Measurements from ENCODE around the gene SIL1.
"Not testable (repeated sequence)": the region's sequence is repeated elsewhere in the genome, so short reads cannot be mapped to it uniquely, and the experiment has no call there.

The SIL1 gene

DNA sequence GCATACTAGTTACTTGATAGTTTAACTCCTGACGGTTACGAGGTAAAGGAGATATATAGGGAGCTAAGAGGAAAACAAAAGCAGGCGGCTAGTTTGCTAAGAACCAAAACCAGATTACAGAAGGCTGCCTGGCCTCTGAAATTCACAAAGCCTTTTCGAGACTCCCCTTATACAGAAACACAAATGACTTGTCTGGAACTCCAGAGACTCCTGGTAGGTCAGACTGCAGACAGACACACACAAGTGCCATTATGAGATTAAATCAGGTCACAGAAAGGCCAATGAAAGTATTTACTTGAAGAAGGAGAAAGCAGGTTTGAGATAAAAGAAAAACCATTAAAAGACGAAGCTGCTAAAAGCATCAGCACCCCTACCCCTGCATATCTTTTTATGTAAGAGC, 180.5 kb downstream of the SIL1 start:
- no peak for DNase-seq

GRCh38 chr5:139016186-139016585, 182.0 kb downstream of the SIL1 start:
- no peak for DNase-seq

DNA sequence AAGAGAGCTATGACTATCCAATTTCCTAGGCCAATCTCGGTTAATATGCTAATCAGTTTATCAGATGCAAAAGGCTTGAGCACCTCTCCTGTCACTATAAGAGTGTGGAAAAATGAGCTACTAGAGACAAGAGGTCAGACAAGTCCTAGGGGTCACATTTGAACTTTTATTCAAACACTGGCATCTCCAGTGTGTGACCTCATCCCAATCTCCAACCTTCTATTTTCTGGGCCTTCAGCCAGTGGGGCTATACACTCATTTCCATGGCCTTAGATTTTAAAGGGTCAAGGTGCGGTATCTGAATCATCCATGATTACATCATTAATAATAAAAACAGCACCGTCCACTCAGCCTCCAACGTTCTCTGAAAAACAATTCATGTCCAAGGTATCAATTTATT, 183.4 kb downstream of the SIL1 start:
- DNase-seq = no peak

- DNase-seq = no peak
Measured at GRCh38 chr5:139012176-139012575, 186.0 kb downstream of the SIL1 start.

DNA sequence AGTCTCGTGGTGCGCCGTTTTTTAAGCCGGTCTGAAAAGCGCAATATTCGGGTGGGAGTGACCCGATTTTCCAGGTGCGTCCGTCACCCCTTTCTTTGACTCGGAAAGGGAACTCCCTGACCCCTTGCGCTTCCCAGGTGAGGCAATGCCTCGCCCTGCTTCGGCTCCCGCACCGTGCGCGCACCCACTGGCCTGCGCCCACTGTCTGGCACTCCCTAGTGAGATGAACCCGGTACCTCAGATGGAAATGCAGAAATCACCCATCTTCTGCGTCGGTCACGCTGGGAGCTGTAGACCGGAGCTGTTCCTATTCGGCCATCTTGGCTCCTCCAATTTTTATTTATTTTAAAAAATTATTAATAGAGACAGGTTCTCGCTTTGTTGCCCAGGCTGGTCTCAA, 187.0 kb downstream of the SIL1 start:
- DNase-seq = not testable (repeated sequence)

DNA sequence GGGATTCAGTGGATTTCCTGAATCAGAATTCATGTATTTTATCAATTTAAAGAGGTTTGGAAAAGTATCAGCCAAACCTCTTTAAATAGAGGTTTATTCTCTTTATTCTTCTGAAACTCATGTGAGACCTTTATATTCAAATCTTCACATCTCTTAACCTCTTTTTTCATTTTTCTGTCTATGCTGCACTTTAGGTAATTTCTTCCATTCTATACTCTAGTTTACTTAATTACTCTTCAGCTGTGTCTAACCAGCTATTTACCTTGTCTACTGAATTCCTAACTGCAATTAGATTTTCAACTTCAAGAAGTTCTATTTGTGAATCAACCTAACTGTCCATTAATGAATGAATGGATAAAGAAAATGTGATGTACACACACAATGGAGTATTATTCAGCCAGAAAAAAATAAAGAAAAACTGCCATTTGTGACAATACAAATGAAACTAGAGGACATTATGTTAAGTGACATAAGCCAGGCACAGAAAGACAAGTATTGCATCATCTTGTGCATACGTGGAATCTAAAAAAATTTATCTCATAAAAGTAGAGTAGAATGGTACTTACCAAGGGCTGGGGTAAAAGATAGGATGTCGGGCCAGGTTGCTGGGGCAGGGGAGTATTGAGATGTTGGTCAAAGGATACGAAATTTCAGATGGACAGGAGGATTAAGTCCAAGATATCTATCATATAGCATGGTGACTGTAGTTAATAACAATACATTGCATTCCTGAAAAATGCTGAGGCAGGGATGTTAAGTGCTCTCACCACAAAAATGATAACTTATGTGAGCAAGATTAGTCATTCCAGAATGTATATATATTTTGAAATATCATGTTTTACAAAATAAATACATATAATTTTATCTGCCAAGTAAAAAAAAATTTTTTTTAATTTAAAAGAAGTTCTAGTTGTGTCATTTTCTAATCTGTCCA, 193.5 kb downstream of the SIL1 start:
- no peak for DNase-seq

- no peak for DNase-seq
Measured at GRCh38 chr5:138999674-139000073, 198.5 kb downstream of the SIL1 start.

GRCh38 chr5:138998521-138998920, 199.6 kb downstream of the SIL1 start:
- DNase-seq = no peak

DNA sequence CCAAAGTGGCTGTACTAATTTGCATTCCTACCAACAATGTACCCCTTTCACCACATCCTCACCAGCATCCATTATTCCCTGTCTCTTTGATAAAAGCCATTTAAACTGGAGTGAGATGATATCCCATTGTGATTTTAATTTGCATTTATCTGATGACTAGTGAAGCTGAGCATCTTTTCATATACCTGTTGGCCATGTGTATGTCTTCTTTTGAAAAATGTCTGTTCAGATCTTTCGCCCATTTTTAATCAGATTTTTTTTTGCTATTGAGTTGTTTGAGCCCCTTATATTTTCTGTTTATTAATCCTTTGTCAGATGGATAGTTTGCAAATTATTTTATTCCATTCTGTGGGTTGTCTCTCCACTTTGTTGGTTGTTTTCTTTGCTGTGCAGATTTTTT, 202.0 kb downstream of the SIL1 start:
- DNase-seq = no peak

GRCh38 chr5:138990986-138991590, 207.1 kb downstream of the SIL1 start:
- DNase-seq = no peak

DNA sequence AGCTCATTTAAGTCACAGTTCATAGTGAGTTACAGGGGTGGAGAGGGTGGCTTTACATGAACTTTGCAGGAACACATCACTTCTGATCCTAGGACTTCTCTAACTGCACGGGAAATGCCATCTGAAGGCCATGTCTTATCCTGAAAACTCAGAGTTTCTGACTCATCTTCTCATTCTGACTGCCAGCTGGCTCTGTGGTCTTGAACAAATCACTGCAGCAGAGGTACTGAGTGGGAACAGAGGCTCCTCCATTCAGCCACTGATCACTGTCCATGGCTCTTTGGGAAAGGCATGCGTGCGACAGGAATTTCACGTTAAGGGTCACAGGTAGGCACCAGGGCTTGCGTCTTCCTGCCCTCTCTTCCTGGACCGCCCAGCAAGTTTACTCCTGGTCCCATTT, 208.4 kb downstream of the SIL1 start:
- no peak for DNase-seq

DNA sequence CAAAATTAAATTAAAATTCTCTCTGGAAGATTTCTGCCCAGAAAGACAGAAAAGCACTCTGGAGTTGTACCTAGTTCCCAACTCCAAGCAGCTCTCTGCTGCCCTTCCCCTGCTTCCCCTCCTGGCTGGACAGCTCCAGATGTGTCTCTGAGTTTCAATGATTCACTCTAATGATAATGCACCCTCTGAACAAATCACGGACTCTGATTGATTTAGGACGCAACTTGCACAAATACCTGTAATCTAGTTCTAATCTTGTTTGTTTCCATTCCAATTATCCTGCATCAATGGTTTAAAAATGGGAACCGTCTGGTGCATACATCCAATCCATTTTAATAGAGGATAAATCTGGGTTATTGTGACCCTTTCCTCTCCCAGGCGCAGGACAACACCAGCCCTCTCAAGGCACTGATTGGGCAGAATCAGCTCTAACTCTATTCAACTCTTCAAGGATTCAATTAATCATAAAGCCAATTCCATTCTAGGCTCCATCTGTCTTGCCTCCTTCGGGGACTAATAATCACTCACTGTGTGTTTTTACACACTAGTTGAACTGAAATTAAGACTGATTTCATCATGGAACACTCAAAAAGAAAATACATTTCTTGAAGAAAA, 211.9 kb downstream of the SIL1 start:
- DNase-seq = no peak

- no peak for DNase-seq
Measured at GRCh38 chr5:138985683-138986082, 212.5 kb downstream of the SIL1 start.

DNA sequence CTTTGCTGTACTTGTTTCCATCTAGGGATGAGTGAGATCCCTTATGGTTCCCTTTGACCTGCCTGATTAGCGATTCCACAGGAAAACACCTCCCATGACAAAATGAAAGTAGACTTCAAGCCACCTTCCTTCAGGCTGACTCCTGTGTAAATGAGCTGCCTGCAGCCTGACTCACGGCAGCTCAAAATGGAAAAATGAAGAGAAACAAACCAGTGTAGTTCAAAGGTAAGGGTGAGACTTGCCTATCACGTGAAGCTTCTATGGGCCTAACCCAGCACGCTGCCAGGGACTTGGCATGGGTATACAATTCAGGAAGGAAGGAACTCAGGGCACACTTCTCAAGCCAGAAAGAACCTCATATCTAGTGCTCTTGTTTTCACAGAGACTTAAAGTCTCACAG, 212.9 kb downstream of the SIL1 start:
- DNase-seq = no peak

DNA sequence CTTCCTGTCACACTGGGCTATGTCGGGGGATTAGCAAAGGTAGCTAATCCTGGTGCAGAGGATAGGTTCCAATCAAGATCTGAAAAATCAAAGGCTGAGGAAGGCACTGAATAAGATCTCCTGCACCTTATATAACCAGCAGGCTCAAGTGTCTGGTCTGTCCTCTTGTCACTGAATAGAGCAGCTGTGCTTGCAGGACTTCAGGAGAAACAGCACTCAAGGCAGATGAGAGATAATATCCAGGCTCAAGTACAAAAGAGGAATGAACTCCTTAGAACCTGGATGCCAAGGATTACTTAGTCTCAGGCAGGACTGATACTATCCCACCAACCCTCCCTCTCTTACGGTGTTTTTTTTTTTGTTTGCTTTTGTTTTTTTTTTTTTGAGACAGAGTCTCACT, 214.2 kb downstream of the SIL1 start:
- DNase-seq = no peak

GRCh38 chr5:138981586-138981985, 216.6 kb downstream of the SIL1 start:
- no peak for DNase-seq

DNA sequence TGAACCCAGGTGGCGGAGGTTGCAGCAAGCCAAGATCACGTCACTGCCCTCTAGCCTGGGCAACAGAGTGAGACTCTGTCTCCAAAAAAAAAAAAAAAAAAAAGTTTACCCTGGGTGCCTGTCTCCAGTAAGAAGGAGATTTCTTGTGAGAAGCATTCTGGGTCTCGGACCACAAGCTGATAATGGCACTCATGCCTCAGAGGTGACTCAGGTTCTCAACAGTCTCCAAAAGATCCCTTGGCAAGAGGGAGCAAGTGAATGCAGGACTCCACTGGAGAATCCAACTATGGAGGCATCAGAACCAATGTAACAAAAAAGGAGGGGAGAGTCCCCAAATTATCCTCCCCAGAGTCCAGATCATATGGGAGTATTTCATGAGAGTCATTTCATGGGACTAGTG, 217.0 kb downstream of the SIL1 start:
- DNase-seq = no peak

DNA sequence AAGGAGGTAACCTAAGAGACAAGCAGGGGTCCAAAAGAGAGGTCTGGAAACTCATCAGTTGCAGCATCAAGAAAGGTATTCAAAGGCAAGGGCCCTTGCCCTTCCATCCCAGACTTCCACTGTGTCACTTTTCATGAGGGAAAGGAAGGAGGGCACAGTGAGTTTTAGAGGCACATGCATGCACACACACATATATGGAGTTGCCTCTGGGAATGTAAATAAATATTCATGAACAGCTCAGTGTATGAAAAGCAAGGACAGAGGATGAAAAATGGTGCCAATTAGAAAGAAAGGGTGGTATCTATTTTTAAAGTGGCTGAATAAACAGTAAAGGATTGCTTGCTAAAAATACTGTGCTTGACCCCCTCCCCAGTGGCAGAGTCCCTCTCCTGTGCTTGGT, 217.7 kb downstream of the SIL1 start:
- no peak for DNase-seq

DNA sequence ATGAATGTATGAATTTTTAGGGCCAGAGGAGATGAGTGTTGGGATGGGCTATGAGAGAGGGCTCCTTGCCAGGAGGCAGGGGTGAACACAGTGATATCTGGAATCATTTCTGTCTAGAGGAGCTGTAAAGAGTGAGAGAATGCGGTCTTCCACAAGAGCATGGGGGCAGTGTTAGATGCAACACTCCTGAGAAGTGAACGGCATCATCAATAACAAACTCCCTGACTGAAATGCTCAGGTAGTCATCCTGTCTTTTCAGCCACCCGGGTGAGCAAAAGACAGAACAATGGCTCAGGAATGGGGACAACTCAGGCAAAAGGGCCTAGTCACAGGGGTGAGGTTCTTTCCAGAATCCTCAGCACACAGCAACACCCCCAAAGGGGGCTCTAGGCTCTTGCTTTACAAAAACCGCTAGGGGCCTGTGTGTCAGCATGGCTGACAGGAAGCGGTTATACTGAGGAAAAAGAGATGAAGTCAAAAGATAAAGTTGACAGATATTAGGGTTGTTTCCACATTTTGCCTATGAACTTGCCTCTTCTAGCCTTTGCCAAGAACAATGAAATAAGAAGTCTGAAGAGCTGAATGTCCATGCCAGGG, 218.4 kb downstream of the SIL1 start:
- no peak for DNase-seq

- DNase-seq = no peak
Measured at GRCh38 chr5:138978581-138978980, 219.6 kb downstream of the SIL1 start.

GRCh38 chr5:138978080-138978479, 220.1 kb downstream of the SIL1 start:
- no peak for DNase-seq

- no peak for DNase-seq
Measured at GRCh38 chr5:138975098-138975847, 222.9 kb downstream of the SIL1 start.

Data from CD4-positive, alpha-beta T cell treated with Interferon gamma for 1 hour (primary cell).